HCT116 (cell line): ENCODE data around the gene TBXA2R.

Experiments
- CTCF ChIP-seq, 3 experiments: fragments of 200-600 bp in 1 of 3; sonication (generic) in 1 of 3; IDR thresholded peaks in 2 of 3; conservative IDR thresholded peaks in 1 of 3; 2 replicates each; pipeline ENCODE4 v1.5.1; 2012 to 2017; ENCODE audit warnings: low read depth in 2 of 3, low read length in 2 of 3, antibody characterized with exemption in 1 of 3, borderline replicate concordance in 1 of 3, control low read depth in 1 of 3, mild to moderate bottlenecking in 1 of 3, mixed read lengths in 1 of 3, mixed run types in 1 of 3, moderate library complexity in 1 of 3; ENCODE audit not compliant: insufficient read depth in 1 of 3
- EGR1 ChIP-seq: IDR thresholded peaks from 2 replicates; pipeline ENCODE4 v1.6.1; 2012; ENCODE audit warnings: low read depth
- EZH2 ChIP-seq: fragments of 200-600 bp; sonication (generic); IDR thresholded peaks from 2 replicates; pipeline ENCODE4 v1.6.1; 2017; ENCODE audit warnings: antibody characterized with exemption, mixed run types
- EZH2phosphoT487 ChIP-seq: fragments of 200-600 bp; IDR thresholded peaks from 2 replicates; pipeline ENCODE4 v1.6.1; 2018; ENCODE audit warnings: antibody characterized with exemption, borderline replicate concordance
- FOSL1 ChIP-seq: IDR thresholded peaks from 2 replicates; pipeline ENCODE4 v1.6.1; 2012; ENCODE audit warnings: low read depth
- MAX ChIP-seq: IDR thresholded peaks from 2 replicates; pipeline ENCODE4 v1.6.1; 2012
- POLR2A ChIP-seq: IDR thresholded peaks from 2 replicates; pipeline ENCODE4 v1.7.0; 2011; ENCODE audit warnings: borderline replicate concordance; ENCODE audit not compliant: insufficient read depth, insufficient read length; ENCODE audit errors: extremely low read depth
- POLR2AphosphoS5 ChIP-seq: IDR thresholded peaks from 2 replicates; pipeline ENCODE4 v1.6.1; 2011; ENCODE audit warnings: mild to moderate bottlenecking, low read depth, low read length, moderate library complexity
- RAD21 ChIP-seq: IDR thresholded peaks from 2 replicates; pipeline ENCODE4 v1.6.1; 2012; ENCODE audit warnings: low read depth, mild to moderate bottlenecking
- REST ChIP-seq: IDR thresholded peaks from 2 replicates; pipeline ENCODE4 v1.6.1; 2012; ENCODE audit warnings: low read depth
- SIN3A ChIP-seq: IDR thresholded peaks from 2 replicates; pipeline ENCODE4 v1.6.1; 2012; ENCODE audit warnings: low read depth
- YY1 ChIP-seq: IDR thresholded peaks from 2 replicates; pipeline ENCODE4 v1.6.1; 2011; ENCODE audit warnings: low read length, low read depth, moderate library complexity, mild to moderate bottlenecking; ENCODE audit not compliant: insufficient replicate concordance; ENCODE audit errors: extremely low read depth
- ZFX ChIP-seq: fragments of 450-650 bp; IDR thresholded peaks from 2 replicates; pipeline ENCODE4 v1.6.1; 2017
- ZNF274 ChIP-seq: fragments of 200-500 bp; sonication (Bioruptor generic); IDR thresholded peaks from 2 replicates; pipeline ENCODE4 v1.6.1; 2014; ENCODE audit warnings: mild to moderate bottlenecking, low read depth, low read length, inconsistent platforms

GRCh38 chr19:3615524-3616135, 9.0 kb upstream of the TBXA2R start:
- TF ChIP-seq CTCF (IDR thresholded peaks at IDR 0.05 in 2 of 3, conservative IDR thresholded peaks at IDR 0.05 in 1 of 3; ENCODE audit: borderline replicate concordance in 1 of 3, insufficient read depth in 1 of 3, low read depth in 2 of 3, low read length in 2 of 3) (no peak), ZNF274 (no peak), YY1 (no peak), REST (no peak), EZH2 (no peak), FOSL1 (no peak), POLR2A (no peak), EGR1 (no peak), MAX (no peak), EZH2phosphoT487 (no peak), ZFX (no peak), POLR2AphosphoS5 (no peak), RAD21 (no peak), SIN3A (no peak)
